ENCODE results near the gene EXOC8.
"Not testable (repeated sequence)": the region's sequence is repeated elsewhere in the genome, so short reads cannot be mapped to it uniquely, and the experiment has no call there.

The EXOC8 gene

GRCh38 chr1:231353086-231353485, 15.4 kb upstream of the EXOC8 start:
- DNase-seq = no peak

- no peak for DNase-seq
Measured at GRCh38 chr1:231351816-231352215, 14.2 kb upstream of the EXOC8 start.

- DNase-seq = not testable (repeated sequence)
Measured at GRCh38 chr1:231348856-231349255, 11.2 kb upstream of the EXOC8 start.

- no peak for DNase-seq
Measured at GRCh38 chr1:231348442-231348841, 10.8 kb upstream of the EXOC8 start.

GRCh38 chr1:231347961-231348360, 10.3 kb upstream of the EXOC8 start:
- no peak for DNase-seq

GRCh38 chr1:231340328-231341013, 2.8 kb upstream of the EXOC8 start:
- no peak for DNase-seq

GRCh38 chr1:231338270-231339128, 847 bp upstream of the EXOC8 start, which contains the start of gene SPRTN:
TSS of gene SPRTN (plus strand) at chr1:231338293. CDS start at chr1:231338384, 91 bp downstream.
- no peak for DNase-seq

GRCh38 chr1:231337043-231337471, 595 bp downstream of the EXOC8 start:
- DNase-seq = no peak

GRCh38 chr1:231335663-231336602, 1.7 kb downstream of the EXOC8 start:
- no peak for DNase-seq

GRCh38 chr1:231334952-231335351, 2.7 kb downstream of the EXOC8 start:
- no peak for DNase-seq

GRCh38 chr1:231334079-231334666, 3.5 kb downstream of the EXOC8 start:
- no peak for DNase-seq

GRCh38 chr1:231332761-231333160, 4.9 kb downstream of the EXOC8 start:
- no peak for DNase-seq

- DNase-seq = no peak
Measured at GRCh38 chr1:231329483-231329882, 8.2 kb downstream of the EXOC8 start.

GRCh38 chr1:231327617-231328016, 10.0 kb downstream of the EXOC8 start:
- no peak for DNase-seq

- DNase-seq = no peak
Measured at GRCh38 chr1:231326248-231326647, 11.4 kb downstream of the EXOC8 start.

GRCh38 chr1:231324660-231325059, 13.0 kb downstream of the EXOC8 start:
- DNase-seq = no peak

- DNase-seq = peak; percentile 23
Measured at GRCh38 chr1:231322880-231323530, 14.6 kb downstream of the EXOC8 start.

- DNase-seq = no peak
Measured at GRCh38 chr1:231319080-231319479, 18.6 kb downstream of the EXOC8 start.

- DNase-seq = peak; percentile 35
Measured at GRCh38 chr1:231318568-231318967, 19.1 kb downstream of the EXOC8 start.

GRCh38 chr1:231318015-231318355, 19.7 kb downstream of the EXOC8 start:
- no peak for DNase-seq

- DNase-seq = peak; percentile 40
Measured at GRCh38 chr1:231317306-231318014, 20.2 kb downstream of the EXOC8 start.

Measured in activated CD8-positive, alpha-beta memory T cell treated with anti-CD3 and anti-CD28 coated beads, Interleukin-2, amount 50 U/mL, for 48 hours (primary cell).